ENCODE results near the gene TOMM40L. TPM values are rescaled to one million over a fixed set of nuclear protein-coding genes. Genes with fewer than 3 reads are reported as not detected.

Gene TOMM40L
- total and polyA plus RNA-seq, 2 donors from 2014 or later = 12.1 to 29.0 TPM

DNA sequence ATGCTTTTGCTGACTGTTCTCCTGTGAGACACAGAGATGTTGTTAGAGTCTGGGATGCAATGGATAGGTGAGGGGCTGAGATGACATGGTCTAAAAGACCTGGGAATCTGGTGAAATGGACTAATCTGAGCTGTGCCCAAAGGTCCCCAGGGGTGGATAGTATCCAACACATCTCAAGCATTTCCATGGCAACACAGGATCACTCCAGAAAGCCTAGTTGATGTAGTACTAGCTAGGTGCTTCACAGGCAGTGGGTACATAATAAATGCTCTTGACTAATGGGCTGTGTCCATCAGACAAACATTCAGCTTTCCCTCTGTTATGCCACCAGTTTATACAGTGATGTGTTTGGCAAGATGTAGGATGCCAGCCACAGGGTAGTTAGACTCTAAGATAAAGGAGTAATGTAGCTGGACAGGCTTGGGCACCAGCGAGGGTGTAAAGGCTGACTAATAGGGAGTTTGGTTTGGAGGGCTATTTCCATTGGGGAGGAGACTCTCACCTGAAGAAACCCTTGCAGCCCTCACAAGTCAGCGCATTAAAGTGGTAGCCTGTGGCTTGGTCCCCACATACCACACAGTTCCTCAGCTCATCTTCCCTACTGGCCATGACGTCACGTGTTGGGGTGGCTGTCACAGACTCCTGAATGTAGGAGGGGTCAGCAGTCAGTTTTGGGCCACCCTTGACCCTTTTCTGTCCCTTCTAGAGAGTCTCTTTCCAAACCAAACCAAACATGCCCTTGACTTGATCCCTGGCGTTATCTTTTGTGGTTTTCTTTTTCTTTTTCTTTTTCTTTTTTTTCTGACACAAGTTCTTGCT lies 10.3 kb downstream of the TOMM40L start:
- TF ChIP-seq, protein P1, sequence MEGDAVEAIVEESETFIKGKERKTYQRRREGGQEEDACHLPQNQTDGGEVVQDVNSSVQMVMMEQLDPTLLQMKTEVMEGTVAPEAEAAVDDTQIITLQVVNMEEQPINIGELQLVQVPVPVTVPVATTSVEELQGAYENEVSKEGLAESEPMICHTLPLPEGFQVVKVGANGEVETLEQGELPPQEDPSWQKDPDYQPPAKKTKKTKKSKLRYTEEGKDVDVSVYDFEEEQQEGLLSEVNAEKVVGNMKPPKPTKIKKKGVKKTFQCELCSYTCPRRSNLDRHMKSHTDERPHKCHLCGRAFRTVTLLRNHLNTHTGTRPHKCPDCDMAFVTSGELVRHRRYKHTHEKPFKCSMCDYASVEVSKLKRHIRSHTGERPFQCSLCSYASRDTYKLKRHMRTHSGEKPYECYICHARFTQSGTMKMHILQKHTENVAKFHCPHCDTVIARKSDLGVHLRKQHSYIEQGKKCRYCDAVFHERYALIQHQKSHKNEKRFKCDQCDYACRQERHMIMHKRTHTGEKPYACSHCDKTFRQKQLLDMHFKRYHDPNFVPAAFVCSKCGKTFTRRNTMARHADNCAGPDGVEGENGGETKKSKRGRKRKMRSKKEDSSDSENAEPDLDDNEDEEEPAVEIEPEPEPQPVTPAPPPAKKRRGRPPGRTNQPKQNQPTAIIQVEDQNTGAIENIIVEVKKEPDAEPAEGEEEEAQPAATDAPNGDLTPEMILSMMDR (IDR thresholded peaks at IDR 0.05; ENCODE audit: borderline replicate concordance, extremely low read depth, insufficient read depth) = no peak
- H3K27ac ChIP-seq (ENCODE audit: low read depth in 2 of 2, low read length in 2 of 2) = no peak overlapping the region
- H3K9ac ChIP-seq (ENCODE audit: low read length in 3 of 3) = no peak overlapping the region
- H3K36me3 ChIP-seq (ENCODE audit: control insufficient read depth in 2 of 3, insufficient read depth in 3 of 3, low read length in 3 of 3) = no peaks in the 10 kb centered on the region
- no peak overlapping the region for H3K4me3 ChIP-seq (ENCODE audit: low read length in 3 of 3)
- H3K27me3 ChIP-seq (ENCODE audit: control insufficient read depth, insufficient read depth, low read length) = no peaks in the 10 kb centered on the region
- FAIRE-seq (no peak), DNase-seq (no peak)
- peaks cover 0 to 4% (median 0%) of the 10 kb centered on the region in 3 donors for H3K4me1 ChIP-seq (ENCODE audit: control insufficient read depth in 2 of 3, insufficient read depth in 2 of 3, low read depth in 1 of 3, low read length in 3 of 3)
- H3K9me3 ChIP-seq (ENCODE audit: control insufficient read depth in 2 of 3, insufficient read depth in 1 of 3, low read length in 3 of 3) = no peaks in the 10 kb centered on the region
- intact Hi-C loops (cut with DNase I) = no loop called here

DNA sequence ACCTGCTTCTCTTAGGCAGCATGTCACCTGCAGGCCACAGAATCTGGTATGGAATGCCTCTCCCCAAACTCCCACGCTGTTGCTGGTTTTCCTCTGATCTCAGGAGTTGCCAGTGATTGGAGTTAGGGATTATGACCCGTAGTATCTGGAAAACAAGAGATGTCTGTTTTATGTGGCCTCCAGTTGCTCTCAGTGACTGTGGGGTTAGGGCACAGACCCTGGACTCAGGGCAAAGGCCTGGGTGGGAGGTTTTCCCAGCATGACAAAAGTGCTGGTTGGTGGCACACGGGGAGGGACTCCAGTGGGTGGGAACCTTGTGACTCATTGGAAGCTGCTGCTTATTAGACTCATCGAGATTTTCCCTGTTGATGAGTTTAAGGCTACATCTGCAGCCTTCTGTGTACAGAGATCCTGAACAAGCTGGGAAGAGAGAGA lies 12.2 kb downstream of the TOMM40L start, which contains the start of gene NR1I3:
Gene NR1I3 (minus strand): TSS at position 165 of the 435 bp plus-strand sequence. CDS start 1,638 bp downstream, outside the sequence.
- Histone ChIP-seq H3K4me3 (ENCODE audit: low read length in 3 of 3) (peak within 1 kb of the TSS in 1 of 3 donors; percentile 44), H3K9ac (ENCODE audit: low read length in 3 of 3) (no peak within 1 kb of the TSS), H3K27ac (ENCODE audit: low read depth in 2 of 2, low read length in 2 of 2) (peak within 1 kb of the TSS in 1 of 2 donors; percentile 34), H3K36me3 (ENCODE audit: control insufficient read depth in 2 of 3, insufficient read depth in 3 of 3, low read length in 3 of 3) (no peaks in the 10 kb centered on the region), H3K9me3 (ENCODE audit: control insufficient read depth in 2 of 3, insufficient read depth in 1 of 3, low read length in 3 of 3) (no peaks in the 10 kb centered on the region), H3K4me1 (ENCODE audit: control insufficient read depth in 2 of 3, insufficient read depth in 2 of 3, low read depth in 1 of 3, low read length in 3 of 3) (peaks cover 0 to 4% (median 0%) of the 10 kb centered on the region in 3 donors), H3K27me3 (ENCODE audit: control insufficient read depth, insufficient read depth, low read length) (no peaks in the 10 kb centered on the region)
- TF ChIP-seq, protein P1 (IDR thresholded peaks at IDR 0.05; ENCODE audit: borderline replicate concordance, extremely low read depth, insufficient read depth) = no peak
- intact Hi-C loops (cut with DNase I) = no loop called here
- FAIRE-seq (no peak), DNase-seq (peak in 2 of 5 donors; percentile 10 to 16)

DNA sequence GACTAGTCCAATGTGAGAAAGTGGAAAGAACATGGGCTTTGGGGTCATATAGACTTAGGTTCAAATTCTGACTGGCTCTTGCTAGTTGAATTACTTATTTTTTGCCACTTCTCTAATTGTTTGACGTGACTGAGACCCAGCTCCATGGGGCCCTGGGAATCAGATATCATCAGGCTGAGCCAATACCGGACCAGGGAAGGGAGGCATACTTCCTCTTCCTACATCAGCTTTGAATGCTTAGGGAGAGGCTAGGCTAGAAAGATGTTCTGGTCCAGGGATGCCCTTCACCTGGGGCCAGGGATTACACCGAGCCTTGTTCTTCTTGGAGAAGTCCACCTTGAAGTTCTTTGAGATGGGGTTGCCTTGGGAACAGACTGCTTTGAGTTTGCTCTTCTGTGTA lies 15.8 kb downstream of the TOMM40L start:
- H3K36me3 ChIP-seq (ENCODE audit: control insufficient read depth in 2 of 3, insufficient read depth in 3 of 3, low read length in 3 of 3) = no peaks in the 10 kb centered on the region
- H3K27me3 ChIP-seq (ENCODE audit: control insufficient read depth, insufficient read depth, low read length) = no peaks in the 10 kb centered on the region
- H3K9me3 ChIP-seq (ENCODE audit: control insufficient read depth in 2 of 3, insufficient read depth in 1 of 3, low read length in 3 of 3) = no peaks in the 10 kb centered on the region
- DNase-seq = no peak
- H3K9ac ChIP-seq (ENCODE audit: low read length in 3 of 3) = no peak overlapping the region
- H3K27ac ChIP-seq (ENCODE audit: low read depth in 2 of 2, low read length in 2 of 2) = no peak overlapping the region
- no peak for FAIRE-seq
- intact Hi-C loops (cut with DNase I) = no loop called here
- no peak overlapping the region for H3K4me3 ChIP-seq (ENCODE audit: low read length in 3 of 3)
- TF ChIP-seq, protein P1 (IDR thresholded peaks at IDR 0.05; ENCODE audit: borderline replicate concordance, extremely low read depth, insufficient read depth) = no peak
- H3K4me1 ChIP-seq (ENCODE audit: control insufficient read depth in 2 of 3, insufficient read depth in 2 of 3, low read depth in 1 of 3, low read length in 3 of 3) = peaks cover 0 to 4% (median 0%) of the 10 kb centered on the region in 3 donors

All from kidney (tissue), 14 donors.